Activated T-helper 1 cell treated with anti-CD3 and anti-CD28 coated beads, Interleukin-12 subunit alpha, Interleukin-12 subunit beta, Interleukin-2, Interleukin-4 antibody, amounts not matched to agents 30 ng/mL and 10 ng/mL and 1 ng/mL, durations not matched to agents 14 hours and 24 hours and 36 hours (primary cell): ENCODE measurements around the gene FAT1. TPM values are rescaled to one million over a fixed set of nuclear protein-coding genes. Genes with fewer than 3 reads are reported as not detected.

Experiments used
- DNase-seq: peaks from one replicate; pipeline ENCODE4 v3.0.0; 2021; ENCODE audit warnings: low spot score
- H3K27ac Mint-ChIP-seq: one replicate; pipeline ENCODE4 v1.8.0; 2021; ENCODE audit warnings: mild to moderate bottlenecking, mixed read lengths
- H3K27me3 Mint-ChIP-seq: one replicate; pipeline ENCODE4 v1.8.0; 2022; ENCODE audit warnings: mild to moderate bottlenecking, moderate library complexity, mixed read lengths; ENCODE audit not compliant: insufficient read depth
- H3K36me3 Mint-ChIP-seq: one replicate; pipeline ENCODE4 v1.8.0; 2021; ENCODE audit warnings: low read depth, mixed read lengths
- H3K4me1 Mint-ChIP-seq: one replicate; pipeline ENCODE4 v1.8.0; 2021; ENCODE audit warnings: low read depth, mixed read lengths
- H3K4me3 Mint-ChIP-seq: one replicate; pipeline ENCODE4 v1.8.0; 2021; ENCODE audit warnings: mild to moderate bottlenecking, moderate library complexity, mixed read lengths
- H3K9me3 Mint-ChIP-seq: one replicate; pipeline ENCODE4 v1.8.0; 2021; ENCODE audit warnings: mixed read lengths
- intact Hi-C: fragments of 100-400 bp; cut with micrococcal nuclease; formaldehyde crosslinking; loops from one replicate; pipeline ENCODE4 v1.15.1; 2024
- total RNA-seq: library from RNA; stranded (reverse); gene quantifications from 2 replicates; pipeline ENCODE4 v1.2.3, GENCODE V29; 2022

The FAT1 gene
- total RNA-seq, 1 donor from 2014 or later = 0.03 TPM

- no peak overlapping the region for H3K4me3 Mint-ChIP-seq
- H3K9me3 Mint-ChIP-seq = no peaks in the 10 kb centered on the region
- no peaks in the 10 kb centered on the region for H3K4me1 Mint-ChIP-seq
- no peaks in the 10 kb centered on the region for H3K36me3 Mint-ChIP-seq
- DNase-seq = no peak
- H3K27ac Mint-ChIP-seq = no peak overlapping the region
- intact Hi-C loops = no loop called here
- no peaks in the 10 kb centered on the region for H3K27me3 Mint-ChIP-seq
Measured at GRCh38 chr4:186739802-186740434, 16.3 kb upstream of the FAT1 start.

- no peaks in the 10 kb centered on the region for H3K27me3 Mint-ChIP-seq
- H3K36me3 Mint-ChIP-seq = no peaks in the 10 kb centered on the region
- no peaks in the 10 kb centered on the region for H3K4me1 Mint-ChIP-seq
- H3K9me3 Mint-ChIP-seq = no peaks in the 10 kb centered on the region
- no peak for DNase-seq
- H3K4me3 Mint-ChIP-seq = no peak overlapping the region
- no peak overlapping the region for H3K27ac Mint-ChIP-seq
- intact Hi-C loops = no loop called here
Measured at GRCh38 chr4:186739317-186739716, 15.7 kb upstream of the FAT1 start.

- no peak overlapping the region for H3K27ac Mint-ChIP-seq
- no peaks in the 10 kb centered on the region for H3K4me1 Mint-ChIP-seq
- DNase-seq = no peak
- H3K4me3 Mint-ChIP-seq = no peak overlapping the region
- no peaks in the 10 kb centered on the region for H3K36me3 Mint-ChIP-seq
- no peaks in the 10 kb centered on the region for H3K9me3 Mint-ChIP-seq
- no peaks in the 10 kb centered on the region for H3K27me3 Mint-ChIP-seq
- intact Hi-C loops = no loop called here
Measured at GRCh38 chr4:186738421-186738820, 14.8 kb upstream of the FAT1 start.

GRCh38 chr4:186737427-186737826 is 13.8 kb upstream of the FAT1 start:
- Mint-ChIP-seq H3K4me1 (no peaks in the 10 kb centered on the region), H3K4me3 (no peak overlapping the region), H3K27me3 (no peaks in the 10 kb centered on the region), H3K36me3 (no peaks in the 10 kb centered on the region), H3K27ac (no peak overlapping the region), H3K9me3 (no peaks in the 10 kb centered on the region)
- DNase-seq = no peak
- intact Hi-C loops = no loop called here

GRCh38 chr4:186736466-186736865 is 12.8 kb upstream of the FAT1 start:
- intact Hi-C loops = no loop called here
- Mint-ChIP-seq H3K4me3 (no peak overlapping the region), H3K4me1 (no peaks in the 10 kb centered on the region), H3K9me3 (no peaks in the 10 kb centered on the region), H3K27me3 (no peaks in the 10 kb centered on the region), H3K27ac (no peak overlapping the region), H3K36me3 (no peaks in the 10 kb centered on the region)
- DNase-seq = no peak

- no peaks in the 10 kb centered on the region for H3K27me3 Mint-ChIP-seq
- no peak overlapping the region for H3K27ac Mint-ChIP-seq
- DNase-seq = no peak
- H3K4me1 Mint-ChIP-seq = no peaks in the 10 kb centered on the region
- intact Hi-C loops = no loop called here
- no peaks in the 10 kb centered on the region for H3K9me3 Mint-ChIP-seq
- H3K36me3 Mint-ChIP-seq = no peaks in the 10 kb centered on the region
- H3K4me3 Mint-ChIP-seq = no peak overlapping the region
Measured at GRCh38 chr4:186734251-186734650, 10.6 kb upstream of the FAT1 start.

- Mint-ChIP-seq H3K9me3 (no peaks in the 10 kb centered on the region), H3K36me3 (no peaks in the 10 kb centered on the region), H3K27me3 (no peaks in the 10 kb centered on the region), H3K4me1 (no peaks in the 10 kb centered on the region), H3K4me3 (no peak overlapping the region), H3K27ac (no peak overlapping the region)
- intact Hi-C loops = no loop called here
- no peak for DNase-seq
Measured at GRCh38 chr4:186733778-186734177, 10.1 kb upstream of the FAT1 start.

GRCh38 chr4:186730621-186731020 is 7.0 kb upstream of the FAT1 start:
- no peak for DNase-seq
- H3K4me1 Mint-ChIP-seq = no peaks in the 10 kb centered on the region
- no peak overlapping the region for H3K4me3 Mint-ChIP-seq
- H3K9me3 Mint-ChIP-seq = no peaks in the 10 kb centered on the region
- H3K36me3 Mint-ChIP-seq = no peaks in the 10 kb centered on the region
- intact Hi-C loops = no loop called here
- H3K27me3 Mint-ChIP-seq = peaks cover 23% of the 10 kb centered on the region
- H3K27ac Mint-ChIP-seq = no peak overlapping the region

GRCh38 chr4:186729856-186730255 is 6.2 kb upstream of the FAT1 start:
- H3K4me3 Mint-ChIP-seq = no peak overlapping the region
- no peaks in the 10 kb centered on the region for H3K4me1 Mint-ChIP-seq
- intact Hi-C loops = loop anchor here (10.0 kb wide), 1 partner anchor 1705 kb away; no protein-coding TSS in a partner anchor
- no peak for DNase-seq
- H3K27me3 Mint-ChIP-seq = peaks cover 31% of the 10 kb centered on the region
- no peaks in the 10 kb centered on the region for H3K36me3 Mint-ChIP-seq
- no peak overlapping the region for H3K27ac Mint-ChIP-seq
- H3K9me3 Mint-ChIP-seq = no peaks in the 10 kb centered on the region

GRCh38 chr4:186728631-186729271 is 5.1 kb upstream of the FAT1 start:
- H3K4me1 Mint-ChIP-seq = no peaks in the 10 kb centered on the region

GRCh38 chr4:186727977-186728519 is 4.4 kb upstream of the FAT1 start:
- Mint-ChIP-seq H3K27ac (no peak overlapping the region), H3K36me3 (no peaks in the 10 kb centered on the region), H3K4me3 (no peak overlapping the region), H3K27me3 (peaks cover 34% of the 10 kb centered on the region), H3K4me1 (no peaks in the 10 kb centered on the region), H3K9me3 (no peaks in the 10 kb centered on the region)
- intact Hi-C loops = loop anchor here (10.0 kb wide), 1 partner anchor 1703 kb away; no protein-coding TSS in a partner anchor
- DNase-seq = no peak

More at GRCh38 chr4:186728631-186729271, 5.1 kb upstream of the FAT1 start:
- no peaks in the 10 kb centered on the region for H3K36me3 Mint-ChIP-seq
- no peak for DNase-seq
- no peak overlapping the region for H3K4me3 Mint-ChIP-seq
- no peak overlapping the region for H3K27ac Mint-ChIP-seq
- H3K9me3 Mint-ChIP-seq = no peaks in the 10 kb centered on the region
- peaks cover 33% of the 10 kb centered on the region for H3K27me3 Mint-ChIP-seq
- intact Hi-C loops = loop anchor here (10.0 kb wide), 1 partner anchor 1704 kb away; no protein-coding TSS in a partner anchor

GRCh38 chr4:186727169-186727976 is 3.7 kb upstream of the FAT1 start:
- Mint-ChIP-seq H3K27ac (peak overlapping the region; percentile 73), H3K27me3 (peaks cover 41% of the 10 kb centered on the region), H3K9me3 (no peaks in the 10 kb centered on the region), H3K36me3 (no peaks in the 10 kb centered on the region), H3K4me1 (no peaks in the 10 kb centered on the region), H3K4me3 (no peak overlapping the region)
- intact Hi-C loops = loop anchor here (10.0 kb wide), 1 partner anchor 1703 kb away; no protein-coding TSS in a partner anchor
- DNase-seq = no peak
